ENCODE data around the gene UAP1.

- no peak for TF ChIP-seq SPI1 (IDR thresholded peaks at IDR 0.05; ENCODE audit: low read depth, low read length)
- no peak for TF ChIP-seq POLR2AphosphoS5 (IDR thresholded peaks at IDR 0.05; ENCODE audit: low read depth, low read length)
- no peak for TF ChIP-seq POLR2A (IDR thresholded peaks at IDR 0.05; ENCODE audit: low read depth, low read length)
- no peak for TF ChIP-seq POU2F2 (IDR thresholded peaks at IDR 0.05; ENCODE audit: low read depth, low read length)
- no peak for TF ChIP-seq TAF1 (IDR thresholded peaks at IDR 0.05; ENCODE audit: low read depth, low read length)
Measured at GRCh38 chr1:162609306-162609705, 47.8 kb downstream of the UAP1 start.
